ENCODE data around the gene MAPK10.

Gene MAPK10

GRCh38 chr4:86306816-86307215, 53.0 kb downstream of the MAPK10 start:
- no peaks in the 10 kb centered on the region for H3K9me3 ChIP-seq
- TF ChIP-seq CTCF (IDR thresholded peaks at IDR 0.05): no peak
- H3K36me3 ChIP-seq: no peaks in the 10 kb centered on the region
- intact Hi-C loops (cut with DNase I; ENCODE audit: low total_unique reads): no loop called here
- H3K4me1 ChIP-seq: no peaks in the 10 kb centered on the region
- DNase-seq: no peak
- no peak overlapping the region for H3K4me3 ChIP-seq
- H3K27me3 ChIP-seq: no peaks in the 10 kb centered on the region
- no peak overlapping the region for H3K27ac ChIP-seq

- Histone ChIP-seq H3K27me3 (no peaks in the 10 kb centered on the region), H3K9me3 (no peaks in the 10 kb centered on the region), H3K27ac (no peak overlapping the region), H3K4me3 (no peak overlapping the region), H3K36me3 (no peaks in the 10 kb centered on the region), H3K4me1 (peaks cover 0 to 3% (median 0%) of the 10 kb centered on the region in 4 donors)
- intact Hi-C loops (cut with DNase I; ENCODE audit: low total_unique reads): no loop called here
- no peak for TF ChIP-seq CTCF (IDR thresholded peaks at IDR 0.05)
- no peak for DNase-seq
Observed at GRCh38 chr4:86302830-86303229, 57.0 kb downstream of the MAPK10 start.

- Histone ChIP-seq H3K27ac (no peak overlapping the region), H3K4me1 (peaks cover 0 to 3% (median 0%) of the 10 kb centered on the region in 4 donors), H3K36me3 (no peaks in the 10 kb centered on the region), H3K9me3 (no peaks in the 10 kb centered on the region), H3K27me3 (no peaks in the 10 kb centered on the region), H3K4me3 (no peak overlapping the region)
- TF ChIP-seq CTCF (IDR thresholded peaks at IDR 0.05): no peak
- peak in 1 of 2 donors; percentile 22 for DNase-seq
- intact Hi-C loops (cut with DNase I; ENCODE audit: low total_unique reads): no loop called here
Observed at GRCh38 chr4:86302251-86302650, 57.6 kb downstream of the MAPK10 start.

- no peak overlapping the region for H3K4me3 ChIP-seq
- no peaks in the 10 kb centered on the region for H3K9me3 ChIP-seq
- no peaks in the 10 kb centered on the region for H3K27me3 ChIP-seq
- no peak for TF ChIP-seq CTCF (IDR thresholded peaks at IDR 0.05)
- no peaks in the 10 kb centered on the region for H3K36me3 ChIP-seq
- intact Hi-C loops (cut with DNase I; ENCODE audit: low total_unique reads): no loop called here
- no peak overlapping the region for H3K27ac ChIP-seq
- no peak for DNase-seq
- peaks cover 0 to 3% (median 0%) of the 10 kb centered on the region in 4 donors for H3K4me1 ChIP-seq
Observed at GRCh38 chr4:86300516-86300915, 59.3 kb downstream of the MAPK10 start.

GRCh38 chr4:86296865-86297264, 63.0 kb downstream of the MAPK10 start:
- no peak overlapping the region for H3K27ac ChIP-seq
- no peak for DNase-seq
- no peak for TF ChIP-seq CTCF (IDR thresholded peaks at IDR 0.05)

GRCh38 chr4:86294883-86295282, 65.0 kb downstream of the MAPK10 start:
- Histone ChIP-seq H3K36me3 (no peaks in the 10 kb centered on the region), H3K27me3 (no peaks in the 10 kb centered on the region), H3K27ac (no peak overlapping the region), H3K4me1 (no peaks in the 10 kb centered on the region), H3K9me3 (no peaks in the 10 kb centered on the region), H3K4me3 (no peak overlapping the region)
- no peak for DNase-seq
- no peak for TF ChIP-seq CTCF (IDR thresholded peaks at IDR 0.05)
- intact Hi-C loops (cut with DNase I; ENCODE audit: low total_unique reads): no loop called here

More at GRCh38 chr4:86296865-86297264, 63.0 kb downstream of the MAPK10 start:
- H3K27me3 ChIP-seq: no peaks in the 10 kb centered on the region
- H3K4me1 ChIP-seq: peaks cover 0 to 3% (median 0%) of the 10 kb centered on the region in 4 donors
- no peaks in the 10 kb centered on the region for H3K36me3 ChIP-seq
- H3K4me3 ChIP-seq: no peak overlapping the region
- intact Hi-C loops (cut with DNase I; ENCODE audit: low total_unique reads): no loop called here
- no peaks in the 10 kb centered on the region for H3K9me3 ChIP-seq

Measured in tibial artery (tissue), 4 donors.